PC-9 (cell line): Measurements from ENCODE around the gene HDDC3.

Experiments
- CTCF ChIP-seq: fragments of 200-600 bp; sonication (generic); conservative IDR thresholded peaks from 2 replicates; pipeline ENCODE4 v1.6.1; 2017; ENCODE audit warnings: mixed run types, antibody characterized with exemption, mild to moderate bottlenecking, moderate library complexity
- EZH2 ChIP-seq: fragments of 200-600 bp; sonication (generic); IDR thresholded peaks from 2 replicates; pipeline ENCODE4 v1.8.0; 2017; ENCODE audit warnings: antibody characterized with exemption, low read depth

GRCh38 chr15:90948506-90948905, 16.2 kb upstream of the HDDC3 start:
- TF ChIP-seq CTCF, result no peak
- no peak for TF ChIP-seq EZH2
